ENCODE results near the gene JPH2.
"Not testable (repeated sequence)": the region's sequence is repeated elsewhere in the genome, so short reads cannot be mapped to it uniquely, and the experiment has no call there.

JPH2 gene

GRCh38 chr20:44211177-44212039 lies 24.4 kb upstream of the JPH2 start:
- no peak for DNase-seq

- DNase-seq: peak; percentile 91
Measured at GRCh38 chr20:44210406-44211176, 23.6 kb upstream of the JPH2 start, which contains the start of gene OSER1. Gene OSER1, minus strand, starts transcription at chr20:44210771. Its CDS starts 3,814 bp downstream, at chr20:44206957.

GRCh38 chr20:44209686-44210405 lies 22.9 kb upstream of the JPH2 start:
- no peak for DNase-seq

- no peak for DNase-seq
Measured at GRCh38 chr20:44208770-44209169, 21.8 kb upstream of the JPH2 start.

- DNase-seq: no peak
Measured at GRCh38 chr20:44208165-44208564, 21.2 kb upstream of the JPH2 start.

- no peak for DNase-seq
Measured at GRCh38 chr20:44207126-44207723, 20.2 kb upstream of the JPH2 start.

- DNase-seq: no peak
Measured at GRCh38 chr20:44206132-44206531, 19.1 kb upstream of the JPH2 start.

- no peak for DNase-seq
Measured at GRCh38 chr20:44204832-44205215, 17.8 kb upstream of the JPH2 start.

GRCh38 chr20:44204156-44204831 lies 17.3 kb upstream of the JPH2 start:
- DNase-seq: no peak

- DNase-seq: no peak
Measured at GRCh38 chr20:44203161-44203560, 16.2 kb upstream of the JPH2 start.

- DNase-seq: no peak
Measured at GRCh38 chr20:44200983-44201382, 14.0 kb upstream of the JPH2 start.

GRCh38 chr20:44200371-44200770 lies 13.4 kb upstream of the JPH2 start:
- DNase-seq: no peak

- DNase-seq: no peak
Measured at GRCh38 chr20:44199877-44200276, 12.9 kb upstream of the JPH2 start.

GRCh38 chr20:44198872-44199271 lies 11.9 kb upstream of the JPH2 start:
- no peak for DNase-seq

- DNase-seq: no peak
Measured at GRCh38 chr20:44196271-44196670, 9.3 kb upstream of the JPH2 start.

- no peak for DNase-seq
Measured at GRCh38 chr20:44195605-44196004, 8.6 kb upstream of the JPH2 start.

GRCh38 chr20:44193801-44194200 lies 6.8 kb upstream of the JPH2 start:
- no peak for DNase-seq

GRCh38 chr20:44191640-44192039 lies 4.7 kb upstream of the JPH2 start:
- DNase-seq: not testable (repeated sequence)

GRCh38 chr20:44190197-44190852 lies 3.3 kb upstream of the JPH2 start:
- DNase-seq: not testable (repeated sequence)

- no peak for DNase-seq
Measured at GRCh38 chr20:44188752-44189151, 1.8 kb upstream of the JPH2 start.

GRCh38 chr20:44187772-44188709 lies 1.1 kb upstream of the JPH2 start:
- DNase-seq: no peak

Measured in SIG-M5 (cell line).